GM12864 (cell line): ENCODE results near the gene ACTL9.
"Not testable (repeated sequence)": the region's sequence is repeated elsewhere in the genome, so short reads cannot be mapped to it uniquely, and the experiment has no call there.

Source experiments
- DNase-seq: peaks from one replicate; pipeline ENCODE4 v3.0.0-alpha.2; 2011; ENCODE audit warnings: low read depth
- H3K4me3 ChIP-seq: 2 replicates; pipeline ENCODE4 v1.5.1; 2011; ENCODE audit warnings: mild to moderate bottlenecking, low read depth, low read length, control low read depth
- TF ChIP-seq, protein P1 (sequence below): IDR thresholded peaks from 2 replicates; pipeline ENCODE4 v1.5.1; 2011; ENCODE audit warnings: low read depth, mild to moderate bottlenecking, moderate library complexity, low read length, control low read depth, inconsistent platforms; ENCODE audit errors: missing control alignments

ACTL9 gene

GRCh38 chr19:8698433-8699063, at the start of gene ACTL9:
TSS of gene ACTL9 (minus strand) at chr19:8698795. CDS start at chr19:8698701, 94 bp downstream.
- DNase-seq, result no peak
- H3K4me3 ChIP-seq, result no peak within 1 kb of the TSS
- TF ChIP-seq, protein P1, sequence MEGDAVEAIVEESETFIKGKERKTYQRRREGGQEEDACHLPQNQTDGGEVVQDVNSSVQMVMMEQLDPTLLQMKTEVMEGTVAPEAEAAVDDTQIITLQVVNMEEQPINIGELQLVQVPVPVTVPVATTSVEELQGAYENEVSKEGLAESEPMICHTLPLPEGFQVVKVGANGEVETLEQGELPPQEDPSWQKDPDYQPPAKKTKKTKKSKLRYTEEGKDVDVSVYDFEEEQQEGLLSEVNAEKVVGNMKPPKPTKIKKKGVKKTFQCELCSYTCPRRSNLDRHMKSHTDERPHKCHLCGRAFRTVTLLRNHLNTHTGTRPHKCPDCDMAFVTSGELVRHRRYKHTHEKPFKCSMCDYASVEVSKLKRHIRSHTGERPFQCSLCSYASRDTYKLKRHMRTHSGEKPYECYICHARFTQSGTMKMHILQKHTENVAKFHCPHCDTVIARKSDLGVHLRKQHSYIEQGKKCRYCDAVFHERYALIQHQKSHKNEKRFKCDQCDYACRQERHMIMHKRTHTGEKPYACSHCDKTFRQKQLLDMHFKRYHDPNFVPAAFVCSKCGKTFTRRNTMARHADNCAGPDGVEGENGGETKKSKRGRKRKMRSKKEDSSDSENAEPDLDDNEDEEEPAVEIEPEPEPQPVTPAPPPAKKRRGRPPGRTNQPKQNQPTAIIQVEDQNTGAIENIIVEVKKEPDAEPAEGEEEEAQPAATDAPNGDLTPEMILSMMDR, result no peak

GRCh38 chr19:8739291-8740065, 40.9 kb upstream of the ACTL9 start:
- not testable (repeated sequence) for DNase-seq, H3K4me3 ChIP-seq

DNA sequence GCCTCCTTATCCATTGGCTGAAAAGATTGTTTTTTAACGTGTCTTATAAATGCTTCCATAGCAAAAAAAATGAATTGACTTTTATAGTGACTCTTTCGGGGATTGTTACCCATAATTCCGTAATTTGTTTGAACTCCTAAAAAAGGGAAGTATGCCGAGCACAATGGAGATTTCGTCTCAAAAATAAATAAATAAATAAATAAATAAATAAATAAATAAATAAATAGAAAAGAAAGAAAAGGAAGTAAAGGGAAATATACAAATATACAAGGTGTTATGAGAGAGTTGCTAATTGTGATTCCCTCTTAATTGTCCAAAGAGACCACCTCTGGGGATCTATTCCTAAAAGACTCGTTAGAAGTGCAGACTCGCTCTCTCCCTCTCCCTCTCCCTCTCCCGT, 39.8 kb upstream of the ACTL9 start:
- H3K4me3 ChIP-seq, result no peak overlapping the region

DNA sequence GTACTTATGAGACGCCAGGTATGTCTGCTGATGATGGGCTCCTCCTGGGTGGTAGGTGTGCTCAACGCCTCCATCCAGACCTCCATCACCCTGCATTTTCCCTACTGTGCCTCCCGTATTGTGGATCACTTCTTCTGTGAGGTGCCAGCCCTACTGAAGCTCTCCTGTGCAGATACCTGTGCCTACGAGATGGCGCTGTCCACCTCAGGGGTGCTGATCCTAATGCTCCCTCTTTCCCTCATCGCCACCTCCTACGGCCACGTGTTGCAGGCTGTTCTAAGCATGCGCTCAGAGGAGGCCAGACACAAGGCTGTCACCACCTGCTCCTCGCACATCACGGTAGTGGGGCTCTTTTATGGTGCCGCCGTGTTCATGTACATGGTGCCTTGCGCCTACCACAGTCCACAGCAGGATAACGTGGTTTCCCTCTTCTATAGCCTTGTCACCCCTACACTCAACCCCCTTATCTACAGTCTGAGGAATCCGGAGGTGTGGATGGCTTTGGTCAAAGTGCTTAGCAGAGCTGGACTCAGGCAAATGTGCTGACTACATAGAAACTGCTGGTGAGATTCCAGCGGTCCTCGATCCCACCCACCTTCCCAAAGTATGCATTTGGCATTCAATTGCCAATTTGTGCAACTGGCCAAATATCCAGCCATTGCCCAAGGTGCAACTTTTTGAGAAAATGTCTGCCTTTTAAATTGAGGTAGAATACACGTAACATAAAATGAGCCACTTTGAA, 33.0 kb upstream of the ACTL9 start:
- TF ChIP-seq, protein P1, result no peak
- no peak overlapping the region for H3K4me3 ChIP-seq
- DNase-seq, result no peak

More for the DNA sequence above, 39.8 kb upstream of the ACTL9 start:
- DNase-seq, result no peak
- TF ChIP-seq, protein P1, result no peak

DNA sequence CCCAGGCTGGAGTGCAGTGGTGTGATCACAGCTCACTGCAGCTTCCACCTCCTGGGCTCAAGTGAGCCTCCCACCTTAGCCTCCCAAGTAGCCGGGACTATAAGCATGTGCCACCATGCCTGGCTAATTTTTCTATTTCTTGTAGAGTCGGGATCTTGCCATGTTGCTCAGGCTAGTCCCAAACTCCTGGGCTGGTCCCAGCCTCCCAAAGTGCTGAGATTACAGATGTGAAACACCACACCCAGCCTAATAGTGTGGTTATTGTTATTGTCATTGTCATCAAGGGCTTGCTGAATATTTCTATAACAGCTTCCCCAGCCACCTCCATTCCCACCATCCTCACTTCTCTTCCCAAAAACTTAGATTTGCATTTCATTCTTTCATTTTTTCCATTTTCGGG, 25.7 kb upstream of the ACTL9 start:
- TF ChIP-seq, protein P1, result no peak
- no peak overlapping the region for H3K4me3 ChIP-seq
- no peak for DNase-seq

GRCh38 chr19:8722032-8722431, 23.4 kb upstream of the ACTL9 start:
- DNase-seq, result no peak
- no peak overlapping the region for H3K4me3 ChIP-seq
- TF ChIP-seq, protein P1, result no peak

DNA sequence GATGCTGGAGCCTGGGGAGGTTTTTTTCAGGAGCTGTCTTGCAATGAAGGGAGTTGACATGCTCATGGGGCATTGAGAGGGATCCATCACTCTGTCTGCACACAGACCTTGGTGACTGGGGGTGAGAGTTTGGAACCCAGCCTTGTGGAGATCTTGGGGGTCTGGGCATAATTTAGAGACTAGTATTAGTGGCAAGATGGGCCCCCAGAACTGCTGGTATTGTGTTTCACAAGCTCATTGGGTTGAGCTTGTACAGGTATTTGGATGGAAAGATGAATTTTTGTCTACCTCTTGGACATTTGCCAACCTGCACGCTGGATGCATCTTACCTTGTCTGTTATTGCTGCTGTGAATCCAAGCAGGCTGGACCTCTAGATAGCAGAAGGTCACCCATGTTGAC, 22.7 kb upstream of the ACTL9 start, which contains the start of gene OR2Z1:
OR2Z1 (plus strand) TSS at position 301 of the 400 bp plus-strand sequence. CDS start 9,395 bp downstream, outside the sequence.
- no peak within 1 kb of the TSS for H3K4me3 ChIP-seq
- no peak for DNase-seq

DNA sequence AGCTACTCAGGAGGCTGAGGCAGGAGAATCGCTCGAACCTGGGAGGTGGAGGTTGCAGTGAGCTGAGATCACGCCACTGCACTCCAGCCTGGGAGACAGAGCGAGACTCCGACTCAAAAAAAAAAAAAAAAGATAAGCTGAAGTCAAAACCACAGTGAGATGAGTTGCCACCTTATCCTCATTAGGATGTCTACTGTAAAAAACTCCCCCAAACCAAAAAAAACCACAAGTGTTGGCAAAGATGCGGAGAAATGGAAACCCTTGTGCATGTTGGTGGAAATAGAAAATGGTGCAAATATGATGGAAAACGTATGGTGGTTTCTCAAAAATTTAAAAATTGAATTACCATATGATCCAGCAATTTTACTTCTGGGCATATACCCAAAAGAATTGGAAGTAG, 11.7 kb upstream of the ACTL9 start:
- DNase-seq, result not testable (repeated sequence)

More for the DNA sequence above, 22.7 kb upstream of the ACTL9 start, which contains the start of gene OR2Z1:
- TF ChIP-seq, protein P1, result no peak

More for the DNA sequence above, 11.7 kb upstream of the ACTL9 start:
- not testable (repeated sequence) for H3K4me3 ChIP-seq
